ENCODE results near the gene SLC51A. TPM values are rescaled to one million over a fixed set of nuclear protein-coding genes. Genes with fewer than 3 reads are reported as not detected.
A peak's percentile ranks its signal among the peaks of the same experiment; 100 is the strongest.

SLC51A gene
- total and polyA plus RNA-seq, 2 of the 8 experiments (the other 6 are each of a cell fraction or from before 2014, with no cell fraction given): 6.3 to 9.8 TPM

GRCh38 chr3:196208942-196209695 is 7.2 kb upstream of the SLC51A start:
- TF ChIP-seq SP2 (IDR thresholded peaks at IDR 0.05; ENCODE audit: low read length) (no peak), TAF1 (IDR thresholded peaks at IDR 0.05; ENCODE audit: low read depth, low read length) (no peak), BRCA1 (IDR thresholded peaks at IDR 0.05; ENCODE audit: low read depth, low read length) (no peak), JUN (IDR thresholded peaks at IDR 0.05; ENCODE audit: low read depth, low read length) (no peak), RAD21 (IDR thresholded peaks at IDR 0.05 in 1 of 2, conservative IDR thresholded peaks at IDR 0.05 in 1 of 2; ENCODE audit: low read depth in 2 of 2, low read length in 2 of 2) (no peak)
- ChIA-PET POLR2A (ENCODE audit: partially characterized antibody) (no interaction called here), CTCF (ENCODE audit: partially characterized antibody) (interaction anchor here (0.5 to 1.0 kb wide), 3 partner anchors 19 to 476 kb away, joined by 3 read pairs; no protein-coding TSS in a partner anchor)
- Histone ChIP-seq H4K8ac (ENCODE audit: extremely low read depth, insufficient read depth, low read length) (no peak overlapping the region), H3K4me3 (ENCODE audit: extremely low read depth in 1 of 4, insufficient read depth in 2 of 4, low read depth in 3 of 4, low read length in 4 of 4) (no peak overlapping the region), H2BK5ac (ENCODE audit: low read depth, low read length) (no peak overlapping the region), H3K23ac (ENCODE audit: insufficient read length) (no peak overlapping the region), H3K9ac (replicated peaks in 1 of 4; ENCODE audit: extremely low read depth in 1 of 4, low read depth in 3 of 4, low read length in 3 of 4) (no peak overlapping the region), H3K23me2 (ENCODE audit: low read depth, low read length) (no peaks in the 10 kb centered on the region), H2AK5ac (ENCODE audit: low read depth, low read length) (no peak overlapping the region), H3K56ac (replicated peaks; ENCODE audit: insufficient read length, low read depth, low read length) (no peak overlapping the region), H3K27me3 (replicated peaks in 1 of 4; ENCODE audit: control insufficient read depth in 3 of 4, extremely low read depth in 1 of 4, insufficient read depth in 3 of 4, low read length in 3 of 4) (peaks cover 0 to 11% (median 8%) of the 10 kb centered on the region in 4 experiments; a peak in 5 of 7 replicates), H3K79me2 (ENCODE audit: control insufficient read depth in 1 of 2, insufficient read depth in 2 of 2, low read length in 2 of 2) (no peaks in the 10 kb centered on the region), H4K20me1 (replicated peaks in 1 of 2; ENCODE audit: control insufficient read depth in 1 of 2, insufficient read depth in 2 of 2, low read length in 2 of 2) (no peaks in the 10 kb centered on the region), H2BK120ac (replicated peaks; ENCODE audit: low read depth, low read length) (no peak overlapping the region), H3K4me2 (ENCODE audit: insufficient read depth in 1 of 2, low read depth in 2 of 2, low read length in 2 of 2) (no peak overlapping the region; a peak in 1 of 4 replicates), H4K91ac (replicated peaks; ENCODE audit: insufficient read length, low read length) (no peak overlapping the region), H2BK15ac (ENCODE audit: low read length) (peak overlapping the region; percentile 29; the same call in 1 of the 2 replicates), H3K4ac (replicated peaks; ENCODE audit: insufficient read length, low read depth, low read length) (no peak overlapping the region), H3K18ac (ENCODE audit: extremely low read depth, low read length) (no peak overlapping the region), H3K79me1 (ENCODE audit: low read depth, low read length) (no peaks in the 10 kb centered on the region), H3K27ac (ENCODE audit: low read depth, low read length) (no peak overlapping the region), H3K36me3 (ENCODE audit: control insufficient read depth in 2 of 4, insufficient read depth in 4 of 4, low read length in 3 of 4) (no peaks in the 10 kb centered on the region), H2BK12ac (ENCODE audit: low read depth, low read length) (peak overlapping the region; percentile 4; the same call in 1 of the 2 replicates), H3K9me3 (ENCODE audit: insufficient read depth in 2 of 2, low read depth in 1 of 2, low read length in 1 of 2) (no peaks in the 10 kb centered on the region), H3K4me1 (replicated peaks in 1 of 4; ENCODE audit: control insufficient read depth in 3 of 4, insufficient read depth in 4 of 4, low read length in 3 of 4) (peaks cover 0 to 11% (median 5%) of the 10 kb centered on the region in 4 experiments; a peak in 5 of 7 replicates), H4K5ac (ENCODE audit: insufficient read length, low read depth, low read length) (no peak overlapping the region), H3K14ac (ENCODE audit: insufficient read length) (no peak overlapping the region), H2AFZ (ENCODE audit: low read length) (no peak overlapping the region), H2BK20ac (ENCODE audit: low read length) (no peak overlapping the region)
- WGBS, 2 experiments (ENCODE audit: extremely low coverage in 1 of 2, insufficient coverage in 1 of 2, insufficient read length in 1 of 2, insufficient replicate concordance in 2 of 2, low coverage in 1 of 2, low lambda C conversion rate in 2 of 2, missing lambda C conversion rate in 1 of 2): 84% methylated on average over 22 of the region's 24 CpGs; no CpG with 5 or more reads in 1 of the 2 experiments
- no peak for DNase-seq (ENCODE audit: low read depth in 1 of 2, low spot score in 2 of 2)
- FAIRE-seq: no peak
